A549 treated with AZD9567 at 1 μM for 4 hours (cell line): ENCODE results near the gene GDF11. TPM values are rescaled to one million over a fixed set of nuclear protein-coding genes. Genes with fewer than 3 reads are reported as not detected.

Source experiments
- total RNA-seq: library from RNA; stranded (reverse); fragments of 200-300 nt; extraction: Qiagen RNA extraction; gene quantifications from 5 replicates; pipeline ENCODE4 v1.2.3, GENCODE V29; 2022; ENCODE audit not compliant: insufficient read depth

Gene GDF11
- total RNA-seq, result 3.7 to 5.1 TPM (median 4.6 TPM) in 5 replicates

GRCh38 chr12:55742719-55743405, at the start of gene GDF11:
Gene GDF11, plus strand, starts transcription at chr12:55743122. Its CDS starts 195 bp downstream, at chr12:55743317.

GRCh38 chr12:55707841-55708694, 34.9 kb upstream of the GDF11 start, which contains the start of gene ITGA7:
Gene ITGA7, minus strand, starts transcription at chr12:55707904. Its CDS starts 222 bp downstream, at chr12:55707682.

GRCh38 chr12:55715833-55716581, 26.9 kb upstream of the GDF11 start, which contains the start of gene BLOC1S1:
Gene BLOC1S1, plus strand, starts transcription at chr12:55716046. Its CDS starts 6 bp downstream, at chr12:55716052.

GRCh38 chr12:55720071-55720564, 22.8 kb upstream of the GDF11 start, which contains the start of gene RDH5:
Gene RDH5, plus strand, starts transcription at chr12:55720393. Its CDS starts 792 bp downstream, at chr12:55721185.

GRCh38 chr12:55728939-55729818, 13.7 kb upstream of the GDF11 start, which contains the start of gene CD63:
Gene CD63, minus strand, starts transcription at chr12:55729009. Its CDS starts 668 bp downstream, at chr12:55728341.

Other genes with a start within 250 kb of the GDF11 start
- gene OR6C4, start 193.5 kb upstream of the GDF11 start, total RNA-seq, result not detected in 5 replicates
- not detected in 5 replicates for gene OR2AP1, start 170.7 kb upstream of the GDF11 start, total RNA-seq
- gene OR10P1, start 106.2 kb upstream of the GDF11 start, total RNA-seq, result not detected in 5 replicates
- 1.2 to 2.1 TPM (median 1.5 TPM) in 4 of 5 replicates, not detected in the other for gene ITGA7, start 35.2 kb upstream of the GDF11 start, total RNA-seq
- gene BLOC1S1, start 27.1 kb upstream of the GDF11 start, total RNA-seq, result 142 to 155 TPM (median 144 TPM) in 5 replicates
- gene RDH5, start 22.7 kb upstream of the GDF11 start, total RNA-seq, result 2.0 to 2.7 TPM (median 2.5 TPM) in 4 of 5 replicates, not detected in the other
- gene CD63, start 14.1 kb upstream of the GDF11 start, total RNA-seq, result 645 to 708 TPM (median 655 TPM) in 5 replicates
- gene SARNP, start 74.6 kb downstream of the GDF11 start, total RNA-seq, result 90.8 to 133 TPM (median 92.8 TPM) in 5 replicates
- 100 to 110 TPM (median 108 TPM) in 5 replicates for gene ORMDL2, start 74.9 kb downstream of the GDF11 start, total RNA-seq
- 16.2 to 29.2 TPM (median 18.3 TPM) in 5 replicates for gene DNAJC14, start 86.5 kb downstream of the GDF11 start, total RNA-seq
- gene MMP19, start 99.8 kb downstream of the GDF11 start, total RNA-seq, result 0.12 to 0.29 TPM (median 0.20 TPM) in 4 of 5 replicates, not detected in the other
- 38.0 to 46.9 TPM (median 40.9 TPM) in 5 replicates for gene PYM1, start 184.8 kb downstream of the GDF11 start, total RNA-seq
- gene DGKA, start 188.0 kb downstream of the GDF11 start, total RNA-seq, result 16.5 to 52.6 TPM (median 18.3 TPM) in 5 replicates
- gene PMEL, start 222.9 kb downstream of the GDF11 start, total RNA-seq, result 0.73 to 2.4 TPM (median 0.96 TPM) in 5 replicates
- gene CDK2, start 223.7 kb downstream of the GDF11 start, total RNA-seq, result 46.4 to 94.3 TPM (median 55.3 TPM) in 5 replicates
- 27.4 to 34.9 TPM (median 33.8 TPM) in 5 replicates for gene RAB5B, start 231.0 kb downstream of the GDF11 start, total RNA-seq